ENCODE data around the gene PSD2.

Gene PSD2

GRCh38 chr5:139882316-139882715 lies 86.7 kb downstream of the PSD2 start:
- DNase-seq, result no peak

- no peak for DNase-seq
Measured at GRCh38 chr5:139882961-139883539, 87.4 kb downstream of the PSD2 start.

GRCh38 chr5:139884144-139884543 lies 88.5 kb downstream of the PSD2 start:
- DNase-seq, result no peak

- DNase-seq, result no peak
Measured at GRCh38 chr5:139884734-139885133, 89.1 kb downstream of the PSD2 start.

- no peak for DNase-seq
Measured at GRCh38 chr5:139885172-139885856, 89.7 kb downstream of the PSD2 start.

GRCh38 chr5:139885857-139886208 lies 90.2 kb downstream of the PSD2 start:
- no peak for DNase-seq

- DNase-seq, result no peak
Measured at GRCh38 chr5:139886213-139886612, 90.6 kb downstream of the PSD2 start.

- DNase-seq, result no peak
Measured at GRCh38 chr5:139888370-139888769, 92.8 kb downstream of the PSD2 start.

- DNase-seq, result no peak
Measured at GRCh38 chr5:139889410-139889809, 93.8 kb downstream of the PSD2 start.

- no peak for DNase-seq
Measured at GRCh38 chr5:139893873-139894272, 98.3 kb downstream of the PSD2 start.
